K562 (cell line): ENCODE data around the gene USH1G. TPM values are rescaled to one million over a fixed set of nuclear protein-coding genes. Genes with fewer than 3 reads are reported as not detected.

Experiments
- ARID1B ChIP-seq: fragments of 450-650 bp; IDR thresholded peaks from 2 replicates; pipeline ENCODE4 v1.6.1; 2016; ENCODE audit warnings: antibody characterized with exemption, mild to moderate bottlenecking, inconsistent platforms
- CBFA2T2 ChIP-seq: fragments of 450-650 bp; conservative IDR thresholded peaks from 2 replicates; pipeline ENCODE4 v1.6.1; 2017; ENCODE audit warnings: mild to moderate bottlenecking
- EP400 ChIP-seq: fragments of 450-650 bp; IDR thresholded peaks from 2 replicates; pipeline ENCODE4 v1.6.1; 2017; ENCODE audit warnings: antibody characterized with exemption, mild to moderate bottlenecking, moderate library complexity
- FOXK2 ChIP-seq, 2 experiments: fragments of 450-650 bp; IDR thresholded peaks in 1 of 2; conservative IDR thresholded peaks in 1 of 2; 2 replicates each; pipeline ENCODE4 v1.6.1; 2016; ENCODE audit warnings: low read depth in 2 of 2, mild to moderate bottlenecking in 1 of 2
- HDAC2 ChIP-seq: fragments of 450-650 bp; IDR thresholded peaks from 2 replicates; pipeline ENCODE4 v1.6.1; 2016; ENCODE audit warnings: mild to moderate bottlenecking
- HOXB6 ChIP-seq: fragments of 250-450 bp; sonication (Bioruptor Pico); IDR thresholded peaks from 2 replicates; pipeline ENCODE4 v1.5.1; 2022; ENCODE audit warnings: mild to moderate bottlenecking, borderline replicate concordance
- KLF16 ChIP-seq: IDR thresholded peaks from 2 replicates; pipeline ENCODE4 v1.6.1; 2016; ENCODE audit warnings: antibody characterized with exemption
- NR2C2 ChIP-seq, 2 experiments: fragments of 200-800 bp in 1 of 2; sonication (Bioruptor generic) in 1 of 2; sonication (generic) in 1 of 2; formaldehyde crosslinking in 1 of 2; IDR thresholded peaks; 2 replicates each; pipeline versions ENCODE4 v1.6.1 to v1.8.0; 2016 to 2022; ENCODE audit warnings: mild to moderate bottlenecking in 1 of 2, missing compliant biosample characterization in 1 of 2, missing genetic modification characterization in 1 of 2, missing genetic modification reagents in 1 of 2
- SAFB ChIP-seq: fragments of 200-400 bp; formaldehyde crosslinking; IDR thresholded peaks from 2 replicates; pipeline ENCODE4 v1.6.1; 2017; ENCODE audit warnings: low read depth, low read length, borderline replicate concordance
- ZNF551 ChIP-seq: fragments of 250-450 bp; sonication (Bioruptor Pico); IDR thresholded peaks from 2 replicates; pipeline ENCODE4 v1.5.0; 2021; ENCODE audit warnings: mild to moderate bottlenecking, moderate library complexity
- polyA plus RNA-seq, 8 experiments: library from polyadenylated mRNA; depleted of rRNA in 4 of 8; stranded (reverse) in 5 of 8; unstranded in 3 of 8; fragments of >200 nt; fragmentation: Nextera tagmentation in 2 of 8; fragmentation: Illumina TruSeq in 1 of 8; extraction: Ambion mirVana in 2 of 8; extraction: Trizol in 1 of 8; gene quantifications; 2 replicates each; pipeline versions ENCODE4 v1.2.1 to v1.2.3, GENCODE V29; 2011 to 2014; ENCODE audit warnings: inconsistent platforms in 1 of 8, missing spikeins in 1 of 8
- total RNA-seq, 7 experiments: library from RNA; depleted of rRNA in 6 of 7; stranded (reverse); fragments of >200 nt in 6 of 7; fragmentation: Illumina TruSeq in 2 of 7; extraction: Trizol in 2 of 7; gene quantifications; 2 replicates each; pipeline versions ENCODE4 v1.2.1 to v1.2.3, GENCODE V29; 2011 to 2021; ENCODE audit warnings: low replicate concordance in 1 of 7
- TF ChIP-seq, protein P1 (sequence below): fragments of 450-650 bp; IDR thresholded peaks from 2 replicates; pipeline ENCODE4 v1.6.1; 2016; ENCODE audit warnings: antibody characterized with exemption
- TF ChIP-seq, protein P2 (sequence below), 2 experiments: fragments of 250-450 bp in 1 of 2; fragments of 450-650 bp in 1 of 2; sonication (Bioruptor Pico) in 1 of 2; IDR thresholded peaks; 2 replicates each; pipeline versions ENCODE4 v1.6.1 to v1.8.0; 2016 to 2021; ENCODE audit warnings: mild to moderate bottlenecking in 2 of 2, moderate library complexity in 2 of 2, missing compliant biosample characterization in 1 of 2, missing genetic modification characterization in 1 of 2
- TF ChIP-seq, protein P3 (sequence below), 2 experiments: IDR thresholded peaks in 1 of 2; conservative IDR thresholded peaks in 1 of 2; 2 replicates each; pipeline ENCODE4 v1.6.1; 2016; ENCODE audit warnings: low read depth in 2 of 2, mild to moderate bottlenecking in 1 of 2, missing compliant biosample characterization in 1 of 2, missing genetic modification characterization in 1 of 2, moderate library complexity in 1 of 2
- TF ChIP-seq, protein P4 (sequence below), 3 experiments: fragments of 200-800 bp in 1 of 3; fragments of 250-450 bp in 1 of 3; fragments of 450-650 bp in 1 of 3; sonication (Bioruptor Pico) in 1 of 3; sonication (Bioruptor generic) in 1 of 3; formaldehyde crosslinking in 1 of 3; IDR thresholded peaks; 2 replicates each; pipeline versions ENCODE4 v1.6.1 to v1.8.0; 2016 to 2022; ENCODE audit warnings: mild to moderate bottlenecking in 2 of 3, missing genetic modification characterization in 2 of 3, missing compliant biosample characterization in 1 of 3, moderate library complexity in 1 of 3
- TF ChIP-seq, protein P5 (sequence below): IDR thresholded peaks from 2 replicates; pipeline ENCODE4 v1.6.1; 2016; ENCODE audit warnings: missing genetic modification characterization, missing compliant biosample characterization

USH1G gene
- total and polyA plus RNA-seq, 9 of the 15 experiments (the other 6 are each of a cell fraction or from before 2014, with no cell fraction given) = 0.22 to 1.00 (median 0.64) TPM; not detected in 2

DNA sequence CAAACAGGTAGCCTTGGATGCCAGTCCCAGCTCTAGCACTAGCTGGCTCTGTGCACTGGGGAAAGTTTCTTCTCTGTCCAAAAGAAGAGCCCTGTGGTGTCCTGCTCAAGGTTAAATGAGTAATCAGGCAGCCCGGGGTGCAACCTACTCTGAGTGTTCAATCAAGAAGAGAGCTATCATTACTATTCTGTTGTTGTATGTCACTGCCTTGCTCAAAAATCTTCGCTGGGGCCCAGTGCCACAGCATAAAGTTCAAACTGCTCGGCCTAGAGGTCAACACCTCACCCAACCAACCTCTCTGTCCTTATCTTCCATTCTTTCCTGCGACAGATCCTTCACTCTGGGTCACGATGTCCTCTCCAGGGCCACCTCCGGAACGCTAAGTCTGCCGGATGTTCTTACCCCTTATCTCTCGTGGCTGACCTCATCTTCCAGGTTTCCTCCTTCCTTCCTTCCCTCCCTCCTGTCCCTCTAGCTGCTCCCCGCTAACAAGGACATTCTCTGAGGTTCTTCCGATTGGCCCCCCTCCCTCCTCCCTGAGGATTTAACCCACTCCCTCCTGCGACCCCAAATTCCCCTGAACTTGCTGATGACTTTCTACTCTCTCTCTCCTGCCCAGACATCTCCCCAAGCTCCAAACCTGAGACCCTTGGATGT, 54.7 kb downstream of the USH1G start (continued):
- TF ChIP-seq, protein P1, sequence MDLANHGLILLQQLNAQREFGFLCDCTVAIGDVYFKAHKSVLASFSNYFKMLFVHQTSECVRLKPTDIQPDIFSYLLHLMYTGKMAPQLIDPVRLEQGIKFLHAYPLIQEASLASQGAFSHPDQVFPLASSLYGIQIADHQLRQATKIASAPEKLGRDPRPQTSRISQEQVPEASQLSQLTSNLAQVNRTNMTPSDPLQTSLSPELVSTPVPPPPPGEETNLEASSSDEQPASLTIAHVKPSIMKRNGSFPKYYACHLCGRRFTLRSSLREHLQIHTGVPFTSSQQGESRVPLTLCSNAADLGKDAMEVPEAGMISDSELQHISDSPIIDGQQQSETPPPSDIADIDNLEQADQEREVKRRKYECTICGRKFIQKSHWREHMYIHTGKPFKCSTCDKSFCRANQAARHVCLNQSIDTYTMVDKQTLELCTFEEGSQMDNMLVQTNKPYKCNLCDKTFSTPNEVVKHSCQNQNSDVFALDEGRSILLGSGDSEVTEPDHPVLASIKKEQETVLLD = peak; percentile 86
- no peak for TF ChIP-seq KLF16
- TF ChIP-seq, protein P2, sequence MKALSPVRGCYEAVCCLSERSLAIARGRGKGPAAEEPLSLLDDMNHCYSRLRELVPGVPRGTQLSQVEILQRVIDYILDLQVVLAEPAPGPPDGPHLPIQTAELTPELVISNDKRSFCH (CRISPR knock-in tag; IDR thresholded peaks at IDR 0.05) = no peak
- TF ChIP-seq, protein P2 (tag; IDR thresholded peaks at IDR 0.05) = peak; percentile 66; the same call in 1 of the 2 replicates
- no peak for TF ChIP-seq ZNF551 (CRISPR knock-in tag)
- TF ChIP-seq NR2C2 (CRISPR knock-in tag; IDR thresholded peaks at IDR 0.05) = 0 out of 2 replicates have a peak, but pooled peaks have one; percentile 65
- TF ChIP-seq NR2C2 (tag; IDR thresholded peaks at IDR 0.05) = peak; percentile 97
- TF ChIP-seq, protein P3, sequence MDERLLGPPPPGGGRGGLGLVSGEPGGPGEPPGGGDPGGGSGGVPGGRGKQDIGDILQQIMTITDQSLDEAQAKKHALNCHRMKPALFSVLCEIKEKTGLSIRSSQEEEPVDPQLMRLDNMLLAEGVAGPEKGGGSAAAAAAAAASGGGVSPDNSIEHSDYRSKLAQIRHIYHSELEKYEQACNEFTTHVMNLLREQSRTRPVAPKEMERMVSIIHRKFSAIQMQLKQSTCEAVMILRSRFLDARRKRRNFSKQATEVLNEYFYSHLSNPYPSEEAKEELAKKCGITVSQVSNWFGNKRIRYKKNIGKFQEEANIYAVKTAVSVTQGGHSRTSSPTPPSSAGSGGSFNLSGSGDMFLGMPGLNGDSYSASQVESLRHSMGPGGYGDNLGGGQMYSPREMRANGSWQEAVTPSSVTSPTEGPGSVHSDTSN (CRISPR knock-in tag; IDR thresholded peaks at IDR 0.05; ENCODE audit: low read depth) = no peak
- TF ChIP-seq, protein P3 (tag; conservative IDR thresholded peaks at IDR 0.05; ENCODE audit: low read depth) = peak; percentile 44; the same call in 1 of the 2 replicates
- TF ChIP-seq EP400 = peak; percentile 78
- TF ChIP-seq, protein P4, sequence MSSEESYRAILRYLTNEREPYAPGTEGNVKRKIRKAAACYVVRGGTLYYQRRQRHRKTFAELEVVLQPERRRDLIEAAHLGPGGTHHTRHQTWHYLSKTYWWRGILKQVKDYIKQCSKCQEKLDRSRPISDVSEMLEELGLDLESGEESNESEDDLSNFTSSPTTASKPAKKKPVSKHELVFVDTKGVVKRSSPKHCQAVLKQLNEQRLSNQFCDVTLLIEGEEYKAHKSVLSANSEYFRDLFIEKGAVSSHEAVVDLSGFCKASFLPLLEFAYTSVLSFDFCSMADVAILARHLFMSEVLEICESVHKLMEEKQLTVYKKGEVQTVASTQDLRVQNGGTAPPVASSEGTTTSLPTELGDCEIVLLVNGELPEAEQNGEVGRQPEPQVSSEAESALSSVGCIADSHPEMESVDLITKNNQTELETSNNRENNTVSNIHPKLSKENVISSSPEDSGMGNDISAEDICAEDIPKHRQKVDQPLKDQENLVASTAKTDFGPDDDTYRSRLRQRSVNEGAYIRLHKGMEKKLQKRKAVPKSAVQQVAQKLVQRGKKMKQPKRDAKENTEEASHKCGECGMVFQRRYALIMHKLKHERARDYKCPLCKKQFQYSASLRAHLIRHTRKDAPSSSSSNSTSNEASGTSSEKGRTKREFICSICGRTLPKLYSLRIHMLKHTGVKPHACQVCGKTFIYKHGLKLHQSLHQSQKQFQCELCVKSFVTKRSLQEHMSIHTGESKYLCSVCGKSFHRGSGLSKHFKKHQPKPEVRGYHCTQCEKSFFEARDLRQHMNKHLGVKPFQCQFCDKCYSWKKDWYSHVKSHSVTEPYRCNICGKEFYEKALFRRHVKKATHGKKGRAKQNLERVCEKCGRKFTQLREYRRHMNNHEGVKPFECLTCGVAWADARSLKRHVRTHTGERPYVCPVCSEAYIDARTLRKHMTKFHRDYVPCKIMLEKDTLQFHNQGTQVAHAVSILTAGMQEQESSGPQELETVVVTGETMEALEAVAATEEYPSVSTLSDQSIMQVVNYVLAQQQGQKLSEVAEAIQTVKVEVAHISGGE (CRISPR knock-in tag; IDR thresholded peaks at IDR 0.05) = peak in 1 of 3 experiments; percentile 84; a peak in 2 of 6 replicates
- 0 out of 4 replicates have a peak, but pooled peaks of 1 of the 2 experiments have one; percentile 21 for TF ChIP-seq FOXK2 (conservative IDR thresholded peaks at IDR 0.05 in 1 of 2, IDR thresholded peaks at IDR 0.05 in 1 of 2; ENCODE audit: low read depth in 2 of 2)
- peak; percentile 49; the same call in 1 of the 2 replicates for TF ChIP-seq CBFA2T2
- TF ChIP-seq ARID1B = peak; percentile 91
- peak; percentile 91 for TF ChIP-seq HDAC2
- TF ChIP-seq, protein P5, sequence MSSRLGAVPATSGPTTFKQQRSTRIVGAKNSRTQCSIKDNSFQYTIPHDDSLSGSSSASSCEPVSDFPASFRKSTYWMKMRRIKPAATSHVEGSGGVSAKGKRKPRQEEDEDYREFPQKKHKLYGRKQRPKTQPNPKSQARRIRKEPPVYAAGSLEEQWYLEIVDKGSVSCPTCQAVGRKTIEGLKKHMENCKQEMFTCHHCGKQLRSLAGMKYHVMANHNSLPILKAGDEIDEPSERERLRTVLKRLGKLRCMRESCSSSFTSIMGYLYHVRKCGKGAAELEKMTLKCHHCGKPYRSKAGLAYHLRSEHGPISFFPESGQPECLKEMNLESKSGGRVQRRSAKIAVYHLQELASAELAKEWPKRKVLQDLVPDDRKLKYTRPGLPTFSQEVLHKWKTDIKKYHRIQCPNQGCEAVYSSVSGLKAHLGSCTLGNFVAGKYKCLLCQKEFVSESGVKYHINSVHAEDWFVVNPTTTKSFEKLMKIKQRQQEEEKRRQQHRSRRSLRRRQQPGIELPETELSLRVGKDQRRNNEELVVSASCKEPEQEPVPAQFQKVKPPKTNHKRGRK = no peak
- TF ChIP-seq SAFB = no peak
- TF ChIP-seq HOXB6 (CRISPR knock-in tag) = no peak
